NB4 (cell line): ENCODE measurements around the gene TMEM156.
"Not testable (repeated sequence)": the region's sequence is repeated elsewhere in the genome, so short reads cannot be mapped to it uniquely, and the experiment has no call there.

Experiments
- DNase-seq: peaks from one replicate; pipeline ENCODE4 v3.0.0; 2010; ENCODE audit warnings: low read depth
- H3K4me3 ChIP-seq: one replicate; pipeline ENCODE4 v1.5.1; 2011; ENCODE audit warnings: mild to moderate bottlenecking, low read depth, low read length, moderate library complexity
- MYC ChIP-seq: IDR thresholded peaks from 2 replicates; pipeline ENCODE4 v1.6.1; 2011; ENCODE audit warnings: low read depth, low read length
- POLR2A ChIP-seq: IDR thresholded peaks from 2 replicates; pipeline ENCODE4 v1.6.1; 2011; ENCODE audit warnings: mild to moderate bottlenecking; ENCODE audit not compliant: insufficient read length; ENCODE audit errors: extremely low read depth
- TF ChIP-seq, protein P1 (sequence below): IDR thresholded peaks from 2 replicates; pipeline ENCODE4 v1.6.1; 2011; ENCODE audit warnings: low read depth, low read length
- TF ChIP-seq, protein P2 (sequence below): IDR thresholded peaks from one replicate; pipeline ENCODE4 v1.5.1; 2012; ENCODE audit warnings: low read depth, low read length

The TMEM156 gene

DNA sequence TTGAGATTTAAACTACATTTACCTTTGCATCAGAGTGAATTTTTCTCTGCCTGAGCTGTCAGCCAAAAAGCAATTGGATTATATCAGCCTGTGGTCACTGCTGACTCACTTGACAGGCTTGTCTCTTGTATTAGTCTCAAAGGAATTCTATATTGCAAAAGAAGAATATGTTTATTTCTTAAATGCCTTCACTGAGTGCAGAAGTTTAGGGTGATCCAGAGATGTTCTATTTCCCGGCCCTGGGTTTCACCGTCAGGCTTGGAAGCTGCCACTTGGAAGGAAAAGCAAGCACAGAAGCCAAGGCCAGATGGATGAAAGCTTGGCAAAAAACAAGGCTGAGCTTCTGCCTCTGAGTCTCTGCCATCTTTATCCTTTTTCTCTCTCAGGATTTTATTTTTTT is 83.7 kb downstream of the TMEM156 start:
- TF ChIP-seq, protein P1, sequence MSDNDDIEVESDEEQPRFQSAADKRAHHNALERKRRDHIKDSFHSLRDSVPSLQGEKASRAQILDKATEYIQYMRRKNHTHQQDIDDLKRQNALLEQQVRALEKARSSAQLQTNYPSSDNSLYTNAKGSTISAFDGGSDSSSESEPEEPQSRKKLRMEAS = no peak
- no peak for TF ChIP-seq POLR2A
- TF ChIP-seq, protein P2, sequence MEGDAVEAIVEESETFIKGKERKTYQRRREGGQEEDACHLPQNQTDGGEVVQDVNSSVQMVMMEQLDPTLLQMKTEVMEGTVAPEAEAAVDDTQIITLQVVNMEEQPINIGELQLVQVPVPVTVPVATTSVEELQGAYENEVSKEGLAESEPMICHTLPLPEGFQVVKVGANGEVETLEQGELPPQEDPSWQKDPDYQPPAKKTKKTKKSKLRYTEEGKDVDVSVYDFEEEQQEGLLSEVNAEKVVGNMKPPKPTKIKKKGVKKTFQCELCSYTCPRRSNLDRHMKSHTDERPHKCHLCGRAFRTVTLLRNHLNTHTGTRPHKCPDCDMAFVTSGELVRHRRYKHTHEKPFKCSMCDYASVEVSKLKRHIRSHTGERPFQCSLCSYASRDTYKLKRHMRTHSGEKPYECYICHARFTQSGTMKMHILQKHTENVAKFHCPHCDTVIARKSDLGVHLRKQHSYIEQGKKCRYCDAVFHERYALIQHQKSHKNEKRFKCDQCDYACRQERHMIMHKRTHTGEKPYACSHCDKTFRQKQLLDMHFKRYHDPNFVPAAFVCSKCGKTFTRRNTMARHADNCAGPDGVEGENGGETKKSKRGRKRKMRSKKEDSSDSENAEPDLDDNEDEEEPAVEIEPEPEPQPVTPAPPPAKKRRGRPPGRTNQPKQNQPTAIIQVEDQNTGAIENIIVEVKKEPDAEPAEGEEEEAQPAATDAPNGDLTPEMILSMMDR = no peak
- no peak for TF ChIP-seq MYC
- DNase-seq = peak; percentile 52
- H3K4me3 ChIP-seq = no peak overlapping the region

DNA sequence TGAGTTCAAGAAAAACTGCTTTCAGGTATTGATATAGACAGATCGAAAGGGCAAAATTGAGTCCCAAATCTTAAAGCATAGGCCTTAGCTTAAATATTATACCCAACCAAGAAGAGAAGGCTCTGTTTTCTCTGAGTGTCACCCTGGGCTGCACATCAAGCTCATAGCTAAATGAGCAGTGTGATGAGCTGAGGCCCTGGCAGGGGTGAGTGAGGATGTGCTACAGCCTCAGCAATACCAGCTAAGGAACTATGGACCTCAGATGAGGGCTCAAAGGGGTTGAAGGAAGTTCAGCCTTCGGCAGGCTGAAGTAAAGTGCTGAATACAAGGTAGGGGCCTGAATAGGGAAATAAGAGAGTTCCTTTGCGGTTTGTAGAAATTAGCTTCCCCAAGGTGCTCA is 85.3 kb downstream of the TMEM156 start:
- no peak for TF ChIP-seq MYC
- TF ChIP-seq, protein P2 = no peak
- TF ChIP-seq POLR2A = no peak
- TF ChIP-seq, protein P1 = no peak
- DNase-seq = no peak
- H3K4me3 ChIP-seq = no peak overlapping the region

DNA sequence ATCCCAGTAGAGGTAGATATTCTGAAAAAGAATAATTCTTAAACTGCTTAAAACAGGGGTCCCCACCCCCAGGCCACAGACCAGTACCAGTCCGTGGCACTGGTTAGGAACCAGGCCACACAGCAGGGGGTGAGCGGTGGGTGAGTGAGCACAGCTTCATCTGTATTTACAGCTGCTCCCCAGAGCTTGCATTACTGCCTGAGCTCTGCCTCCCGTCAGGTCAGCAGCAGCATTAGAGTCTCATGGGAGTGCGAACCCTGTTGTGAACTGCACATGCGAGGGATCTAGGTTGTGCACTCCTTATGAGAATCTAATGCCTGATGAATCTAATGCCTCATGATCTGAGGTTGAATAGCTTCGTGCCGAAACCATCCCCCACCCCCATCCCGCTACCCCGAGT is 87.8 kb downstream of the TMEM156 start:
- TF ChIP-seq, protein P1 = no peak
- TF ChIP-seq MYC (no peak), POLR2A (no peak)
- TF ChIP-seq, protein P2 = no peak
- no peak for DNase-seq
- no peak overlapping the region for H3K4me3 ChIP-seq

DNA sequence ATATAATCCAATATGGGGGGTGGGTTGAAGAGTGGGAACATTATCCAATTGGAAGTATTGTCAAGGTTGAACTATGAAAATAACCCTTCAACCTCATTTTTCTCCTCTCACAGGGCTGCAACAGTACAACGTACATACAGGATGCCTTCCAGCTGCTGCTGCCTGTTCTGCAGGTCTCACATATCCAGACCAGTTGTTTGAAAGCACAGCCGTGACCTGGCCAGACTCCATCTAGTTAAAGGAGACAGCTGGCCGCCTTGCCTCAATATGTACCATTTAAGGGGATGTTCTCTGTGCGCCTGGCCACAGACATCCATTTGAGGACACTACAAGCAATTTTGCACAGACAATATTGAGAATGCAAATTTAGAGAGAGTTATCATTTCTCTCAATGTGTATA is 88.9 kb downstream of the TMEM156 start:
- no peak for DNase-seq
- H3K4me3 ChIP-seq = no peak overlapping the region
- TF ChIP-seq, protein P2 = no peak
- TF ChIP-seq POLR2A (no peak), MYC (no peak)
- TF ChIP-seq, protein P1 = no peak

DNA sequence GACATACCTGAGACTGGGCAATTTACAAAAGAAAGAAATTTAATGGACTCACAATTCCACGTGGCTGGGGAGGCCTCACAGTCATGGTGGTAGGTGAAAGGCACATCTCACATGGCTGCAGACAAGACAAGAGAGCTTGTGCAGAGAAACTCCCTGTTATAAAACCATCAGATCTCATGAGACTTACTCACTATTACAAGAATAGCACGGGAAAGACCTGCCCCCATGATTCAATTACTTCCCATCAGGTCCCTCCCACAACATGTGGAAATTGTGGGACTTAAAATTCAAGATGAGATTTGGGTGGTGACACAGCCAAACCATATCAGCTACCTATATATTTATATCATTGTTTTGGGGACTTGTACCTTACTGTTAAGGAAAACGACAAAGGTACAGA is 90.3 kb downstream of the TMEM156 start:
- not testable (repeated sequence) for DNase-seq, H3K4me3 ChIP-seq

DNA sequence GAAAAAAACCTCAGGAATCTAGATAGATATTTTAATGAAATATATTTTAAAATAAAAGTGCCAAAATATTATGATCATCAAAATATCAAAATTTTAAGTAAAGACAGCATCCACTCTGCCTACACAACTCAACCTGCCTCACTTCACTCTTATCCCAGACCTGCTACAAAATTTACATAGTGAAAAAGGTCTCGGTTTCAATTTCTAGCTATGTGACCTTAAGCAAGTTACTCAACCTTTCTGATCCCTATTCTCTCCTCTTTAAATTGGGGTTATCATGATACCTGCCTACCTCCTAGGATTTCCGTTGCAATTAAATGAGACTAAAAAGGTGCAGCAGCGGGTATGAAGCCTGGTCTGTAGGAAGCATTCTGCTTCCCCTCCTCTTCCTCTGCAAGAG is 91.7 kb downstream of the TMEM156 start:
- TF ChIP-seq MYC (no peak), POLR2A (no peak)
- TF ChIP-seq, protein P2 = no peak
- TF ChIP-seq, protein P1 = no peak
- no peak for DNase-seq
- H3K4me3 ChIP-seq = no peak overlapping the region
